Adipocyte (in vitro differentiated cells): Measurements from ENCODE around the gene KIRREL3.

Experiments
- DNase-seq: peaks from one replicate; pipeline ENCODE4 v3.0.0-alpha.2; 2015; ENCODE audit warnings: low read depth
- H3K27me3 ChIP-seq: replicated peaks from 2 replicates; pipeline ENCODE4 v1.7.0; 2013; ENCODE audit warnings: mild to moderate bottlenecking, low read length, moderate library complexity; ENCODE audit not compliant: control insufficient read depth, insufficient read depth
- H3K36me3 ChIP-seq: 2 replicates; pipeline ENCODE4 v1.7.0; 2013; ENCODE audit warnings: low read length, mild to moderate bottlenecking, moderate library complexity; ENCODE audit not compliant: control insufficient read depth, insufficient read depth, severe bottlenecking
- H3K4me1 ChIP-seq: 2 replicates; pipeline ENCODE4 v1.7.0; 2013; ENCODE audit warnings: mild to moderate bottlenecking, low read length, moderate library complexity; ENCODE audit not compliant: control insufficient read depth, insufficient read depth
- H3K4me3 ChIP-seq: 2 replicates; pipeline ENCODE4 v1.7.0; 2013; ENCODE audit warnings: mild to moderate bottlenecking, low read length, moderate library complexity
- H3K9ac ChIP-seq: 2 replicates; pipeline ENCODE4 v1.7.0; 2013; ENCODE audit warnings: mild to moderate bottlenecking, low read length, moderate library complexity
- H3K9me3 ChIP-seq: 2 replicates; pipeline ENCODE4 v1.7.0; 2013; ENCODE audit warnings: mild to moderate bottlenecking, low read length, moderate library complexity; ENCODE audit not compliant: control insufficient read depth

KIRREL3 gene

DNA sequence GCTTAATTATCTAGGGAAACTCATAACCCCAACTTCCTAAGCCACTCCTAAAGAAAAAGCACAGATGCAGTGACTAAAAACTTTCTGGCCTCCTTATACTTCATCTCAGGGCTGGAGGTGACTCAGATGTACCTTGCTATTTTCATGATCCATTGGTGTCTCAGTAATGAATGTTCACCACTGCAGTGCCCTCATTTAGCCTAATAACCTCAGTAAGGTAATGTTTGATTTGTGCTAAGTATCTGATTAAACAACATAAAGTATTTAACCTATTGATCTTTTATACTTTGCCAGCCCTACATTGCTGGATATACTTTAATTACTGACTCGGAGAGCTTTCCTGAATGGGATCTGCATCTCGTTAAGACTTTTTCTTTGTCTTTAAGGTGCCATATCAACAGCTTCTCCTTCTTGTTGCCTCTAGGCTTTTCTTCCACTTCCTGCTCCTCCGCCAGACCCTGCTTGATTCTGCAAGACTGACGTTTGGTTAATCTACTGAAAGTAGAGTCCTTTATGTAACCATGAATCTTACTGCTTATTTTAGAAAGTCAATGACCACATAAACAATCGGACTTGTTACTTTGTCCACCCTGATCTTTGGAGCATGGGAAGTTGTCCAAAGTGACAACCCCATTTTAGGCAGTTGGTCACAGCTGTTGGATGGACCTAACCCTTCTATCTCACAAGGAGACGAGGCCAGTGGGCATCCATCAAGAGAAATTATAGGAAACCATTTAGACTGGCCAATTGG is 342.1 kb downstream of the KIRREL3 start:
- peaks cover 10% of the 10 kb centered on the region for H3K4me1 ChIP-seq
- H3K36me3 ChIP-seq: no peaks in the 10 kb centered on the region
- DNase-seq: no peak
- H3K27me3 ChIP-seq: no peaks in the 10 kb centered on the region
- H3K9me3 ChIP-seq: no peaks in the 10 kb centered on the region
- H3K9ac ChIP-seq: no peak overlapping the region
- H3K4me3 ChIP-seq: no peak overlapping the region

- Histone ChIP-seq H3K27me3 (no peaks in the 10 kb centered on the region), H3K4me1 (peaks cover 10% of the 10 kb centered on the region), H3K36me3 (no peaks in the 10 kb centered on the region), H3K9me3 (no peaks in the 10 kb centered on the region), H3K9ac (no peak overlapping the region), H3K4me3 (peak overlapping the region; percentile 54)
- DNase-seq: peak; percentile 39
Measured at GRCh38 chr11:126655807-126656128, 344.8 kb downstream of the KIRREL3 start.

DNA sequence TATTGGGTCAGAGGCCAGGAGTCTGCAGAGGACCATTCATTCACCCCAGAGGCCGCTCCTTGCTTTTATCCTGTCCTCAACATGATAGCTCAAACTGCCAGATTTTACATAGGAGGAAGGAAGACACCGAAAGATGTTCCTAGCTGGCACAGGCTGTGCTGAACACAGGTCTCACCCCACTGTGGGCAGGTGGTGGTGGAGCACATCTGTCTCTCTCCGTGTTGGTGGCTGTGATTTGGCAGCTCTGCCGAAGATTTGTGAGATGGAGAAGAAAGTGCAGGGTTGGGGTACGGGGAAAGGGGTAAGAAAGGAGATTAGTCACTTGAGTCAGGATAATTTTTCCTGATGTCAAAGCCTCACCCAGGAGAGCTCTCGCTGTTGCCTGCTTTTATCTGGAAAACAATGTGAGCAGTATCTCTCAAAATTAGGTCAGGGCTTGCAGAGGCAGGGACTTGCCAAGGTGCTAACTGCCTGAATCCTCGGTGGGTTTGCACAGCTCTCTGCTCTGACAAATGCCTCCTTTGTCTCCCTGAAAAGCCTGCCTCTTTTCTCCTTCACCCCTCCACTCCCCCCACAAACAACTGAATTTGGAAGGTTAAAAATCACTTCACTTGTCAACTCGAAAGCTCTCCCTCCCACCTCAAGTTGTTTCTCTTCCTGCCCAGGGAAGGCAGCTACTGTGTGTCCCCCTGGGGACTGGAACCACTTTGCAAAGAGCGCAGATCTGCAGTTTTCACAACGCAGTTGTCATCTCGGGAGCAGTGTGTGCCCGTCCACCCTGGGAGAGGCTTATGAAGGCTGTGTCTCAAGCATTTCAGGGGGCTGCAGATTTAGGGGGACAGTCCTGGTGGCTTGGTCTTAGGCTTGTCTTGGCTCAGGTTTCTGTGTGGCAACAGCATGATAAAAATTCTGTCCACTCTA is 345.4 kb downstream of the KIRREL3 start:
- H3K9ac ChIP-seq: peak overlapping the region; percentile 9
- H3K4me1 ChIP-seq: peaks cover 10% of the 10 kb centered on the region
- no peaks in the 10 kb centered on the region for H3K36me3 ChIP-seq
- no peaks in the 10 kb centered on the region for H3K9me3 ChIP-seq
- DNase-seq: no peak
- peak overlapping the region; percentile 54 for H3K4me3 ChIP-seq
- no peaks in the 10 kb centered on the region for H3K27me3 ChIP-seq

DNA sequence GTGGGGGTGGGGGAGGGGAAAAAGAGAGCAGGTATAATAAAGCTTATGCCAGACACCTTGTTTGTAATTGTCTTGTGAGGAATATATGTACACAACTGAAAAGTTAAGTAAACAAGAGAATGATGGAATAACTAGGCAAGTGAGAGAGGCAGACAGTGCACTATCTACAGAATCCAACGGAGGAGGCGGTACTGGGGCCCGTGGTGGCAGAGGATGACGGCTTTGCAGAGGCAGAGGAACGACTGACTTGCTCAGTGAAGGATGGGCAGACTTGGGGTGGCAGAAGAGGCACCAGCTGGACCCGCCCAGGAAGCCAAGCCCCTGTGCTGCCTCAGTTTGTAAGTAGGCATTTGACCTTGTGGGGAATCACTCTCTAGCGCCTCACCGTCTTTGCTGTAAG is 347.5 kb downstream of the KIRREL3 start:
- no peak for DNase-seq
- no peaks in the 10 kb centered on the region for H3K27me3 ChIP-seq

DNA sequence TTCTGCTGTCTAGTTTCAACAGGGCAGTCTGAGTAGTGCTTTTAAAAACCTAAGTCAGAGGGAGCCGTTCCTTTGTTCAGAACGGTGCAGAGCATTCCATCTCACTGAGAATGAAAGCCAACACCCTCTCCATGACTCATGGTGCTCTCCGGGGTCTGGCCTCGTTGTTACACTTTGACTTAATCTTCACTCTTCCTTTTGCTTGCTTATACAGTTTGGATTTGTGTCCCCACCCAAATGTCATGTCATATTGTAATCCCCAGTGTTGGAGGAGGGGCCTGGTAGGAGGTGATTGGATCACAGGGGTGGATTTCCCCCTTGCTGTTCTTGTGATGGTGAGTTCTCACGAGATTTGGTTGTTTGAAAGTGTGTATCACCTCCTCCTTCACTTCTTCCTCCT is 352.8 kb downstream of the KIRREL3 start:
- H3K27me3 ChIP-seq: no peaks in the 10 kb centered on the region
- H3K4me1 ChIP-seq: peaks cover 16% of the 10 kb centered on the region
- peak; percentile 83 for DNase-seq

More for the DNA sequence above, 347.5 kb downstream of the KIRREL3 start:
- H3K4me3 ChIP-seq: no peak overlapping the region
- no peaks in the 10 kb centered on the region for H3K9me3 ChIP-seq
- H3K36me3 ChIP-seq: no peaks in the 10 kb centered on the region
- peaks cover 11% of the 10 kb centered on the region for H3K4me1 ChIP-seq
- no peak overlapping the region for H3K9ac ChIP-seq

GRCh38 chr11:126646701-126647557 is 353.6 kb downstream of the KIRREL3 start:
- Histone ChIP-seq H3K4me1 (peaks cover 16% of the 10 kb centered on the region), H3K36me3 (no peaks in the 10 kb centered on the region), H3K9ac (no peak overlapping the region), H3K27me3 (no peaks in the 10 kb centered on the region), H3K9me3 (no peaks in the 10 kb centered on the region), H3K4me3 (peak overlapping the region; percentile 20)
- DNase-seq: peak; percentile 56

More for the DNA sequence above, 352.8 kb downstream of the KIRREL3 start:
- no peaks in the 10 kb centered on the region for H3K9me3 ChIP-seq
- no peaks in the 10 kb centered on the region for H3K36me3 ChIP-seq
- no peak overlapping the region for H3K9ac ChIP-seq
- H3K4me3 ChIP-seq: peak overlapping the region; percentile 20

GRCh38 chr11:126645186-126645585 is 355.4 kb downstream of the KIRREL3 start:
- DNase-seq: peak; percentile 51

GRCh38 chr11:126640186-126640585 is 360.4 kb downstream of the KIRREL3 start:
- no peaks in the 10 kb centered on the region for H3K27me3 ChIP-seq
- no peak for DNase-seq
- no peak overlapping the region for H3K4me3 ChIP-seq
- H3K4me1 ChIP-seq: peaks cover 24% of the 10 kb centered on the region
- no peaks in the 10 kb centered on the region for H3K9me3 ChIP-seq
- H3K36me3 ChIP-seq: no peaks in the 10 kb centered on the region
- no peak overlapping the region for H3K9ac ChIP-seq

More at GRCh38 chr11:126645186-126645585, 355.4 kb downstream of the KIRREL3 start:
- H3K9ac ChIP-seq: no peak overlapping the region
- peaks cover 16% of the 10 kb centered on the region for H3K4me1 ChIP-seq
- H3K27me3 ChIP-seq: no peaks in the 10 kb centered on the region
- no peaks in the 10 kb centered on the region for H3K9me3 ChIP-seq
- H3K36me3 ChIP-seq: no peaks in the 10 kb centered on the region
- H3K4me3 ChIP-seq: no peak overlapping the region

GRCh38 chr11:126639692-126640091 is 360.9 kb downstream of the KIRREL3 start:
- H3K4me3 ChIP-seq: no peak overlapping the region

DNA sequence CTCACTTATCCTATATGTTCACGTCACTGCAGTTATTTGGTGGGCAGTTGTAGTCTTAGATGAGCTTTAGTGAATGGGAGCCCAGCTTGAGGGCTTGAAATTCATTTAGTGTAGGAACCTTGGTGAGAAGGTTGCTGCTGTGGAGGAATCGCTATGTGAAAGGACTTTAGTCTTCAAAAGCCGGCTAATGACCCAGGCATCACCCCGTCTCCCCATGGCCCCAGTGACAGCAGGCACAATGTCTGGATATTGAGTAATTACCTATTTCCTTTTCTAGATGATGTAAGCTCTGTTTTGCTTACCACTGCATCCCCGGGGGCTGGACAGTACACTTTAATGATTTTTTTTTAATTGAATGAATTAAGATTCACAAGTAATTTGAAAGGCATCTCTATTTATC is 361.9 kb downstream of the KIRREL3 start:
- no peaks in the 10 kb centered on the region for H3K36me3 ChIP-seq
- no peak overlapping the region for H3K4me3 ChIP-seq
- no peak for DNase-seq
- no peaks in the 10 kb centered on the region for H3K9me3 ChIP-seq
- peaks cover 24% of the 10 kb centered on the region for H3K4me1 ChIP-seq
- no peak overlapping the region for H3K9ac ChIP-seq
- H3K27me3 ChIP-seq: no peaks in the 10 kb centered on the region

More at GRCh38 chr11:126639692-126640091, 360.9 kb downstream of the KIRREL3 start:
- Histone ChIP-seq H3K9me3 (no peaks in the 10 kb centered on the region), H3K36me3 (no peaks in the 10 kb centered on the region), H3K9ac (no peak overlapping the region), H3K27me3 (no peaks in the 10 kb centered on the region), H3K4me1 (peaks cover 24% of the 10 kb centered on the region)
- no peak for DNase-seq

- H3K9me3 ChIP-seq: no peaks in the 10 kb centered on the region
- H3K36me3 ChIP-seq: no peaks in the 10 kb centered on the region
- H3K27me3 ChIP-seq: no peaks in the 10 kb centered on the region
- H3K4me3 ChIP-seq: no peak overlapping the region
- peaks cover 24% of the 10 kb centered on the region for H3K4me1 ChIP-seq
- DNase-seq: peak; percentile 88
- H3K9ac ChIP-seq: no peak overlapping the region
Measured at GRCh38 chr11:126637795-126638175, 362.8 kb downstream of the KIRREL3 start.
